HG03342 (cell line): Measurements from ENCODE around the gene CIC.
A peak's percentile ranks its signal among the peaks of the same experiment; 100 is the strongest.

Experiments used
- ATAC-seq: cut with Tn5 transposase; IDR thresholded peaks from one replicate; pipeline ENCODE4 v1.9.1; 2021; ENCODE audit warnings: mild to moderate bottlenecking, moderate library complexity; ENCODE audit not compliant: unreplicated experiment

Gene CIC

DNA sequence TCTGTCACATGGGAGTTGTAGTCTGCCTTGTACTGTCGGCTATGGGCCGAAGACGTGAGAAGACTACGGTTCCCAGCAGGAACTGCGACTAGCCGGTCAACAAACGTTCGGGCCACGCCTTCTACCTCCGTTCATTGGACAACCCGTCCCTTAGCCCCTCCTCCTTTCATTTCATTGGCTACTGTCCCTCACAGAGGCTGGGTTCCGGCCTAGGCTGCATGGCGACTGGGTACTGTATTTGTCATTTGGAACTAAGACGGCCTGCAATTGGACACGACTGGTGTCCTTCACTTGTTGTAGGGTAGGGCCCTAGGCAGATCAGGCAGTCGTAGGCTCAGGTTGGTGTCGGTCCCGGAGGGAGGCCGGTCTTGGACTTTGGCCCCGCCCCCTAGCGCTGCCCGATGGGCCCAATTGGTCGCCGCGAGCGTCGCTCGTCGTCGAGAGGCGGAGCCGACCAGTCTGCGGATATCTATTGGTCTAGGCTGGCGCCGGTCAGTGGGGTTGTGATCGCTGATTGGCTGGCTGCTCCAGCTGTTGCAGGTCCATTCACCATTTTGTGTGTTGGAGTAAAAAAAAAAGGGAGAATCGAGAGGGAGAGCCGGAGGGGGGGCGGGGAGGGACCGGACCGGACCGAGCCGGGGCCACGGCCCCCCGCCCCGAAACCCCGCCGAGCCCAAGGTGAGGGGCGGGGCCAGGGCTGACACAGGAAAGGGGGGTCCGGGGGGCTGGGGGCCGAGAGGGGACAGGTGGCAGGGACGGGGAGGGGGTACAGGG is at the start of gene CIC:
Gene CIC (plus strand): TSS at position 549 of the 774 bp plus-strand sequence. CDS start 2,532 bp downstream, outside the sequence.
- ATAC-seq: peak; percentile 78

DNA sequence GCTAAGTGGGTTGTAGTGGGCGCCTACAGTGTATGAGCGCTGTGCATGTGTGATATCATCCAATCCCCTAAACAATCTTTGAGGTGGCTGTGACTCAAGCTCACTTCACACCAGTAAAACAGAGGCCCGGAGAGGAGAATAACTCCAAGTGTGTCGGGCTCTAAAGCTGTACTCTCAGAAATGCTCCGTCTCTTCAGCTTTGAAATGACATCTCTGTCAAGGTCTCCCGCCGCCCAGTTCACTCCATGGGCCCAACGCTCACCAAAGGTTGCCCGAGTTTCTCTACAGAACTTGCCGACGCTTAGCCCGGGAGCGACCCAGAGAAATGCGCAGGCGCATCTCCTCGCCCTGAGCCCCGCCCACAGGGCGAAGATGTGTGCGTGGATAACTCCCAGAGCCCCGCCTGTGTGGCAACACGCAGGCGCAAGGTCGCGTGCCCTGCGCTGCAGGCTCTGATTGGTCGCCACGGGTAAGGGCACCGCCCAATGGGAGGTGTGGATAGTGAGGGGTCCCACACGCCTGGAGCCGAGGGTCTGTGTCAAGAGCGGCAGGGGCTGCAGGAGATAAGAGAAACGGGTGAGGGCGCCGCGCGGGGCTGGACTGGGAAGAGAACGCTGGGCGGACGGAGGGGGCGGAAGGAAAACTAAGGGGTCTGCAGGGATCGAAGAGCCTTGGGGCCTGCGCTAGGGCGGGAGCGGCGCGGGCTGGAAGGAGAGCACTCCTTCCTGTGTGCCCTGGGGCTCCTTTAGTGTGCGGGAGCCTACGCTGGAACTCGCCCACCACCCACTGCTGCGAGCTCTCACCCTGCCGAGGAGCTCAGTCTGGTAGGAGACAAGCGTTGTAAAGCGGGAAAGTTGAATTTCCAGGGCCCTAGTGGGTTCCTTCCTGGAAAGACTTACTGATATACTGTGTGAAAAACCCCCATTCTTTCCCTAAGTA is 49.0 kb upstream of the CIC start, which contains the start of gene ZNF526:
Gene ZNF526 (plus strand): TSS at position 501 of the 939 bp plus-strand sequence. CDS start 4,092 bp downstream, outside the sequence.
- peak; percentile 69 for ATAC-seq

DNA sequence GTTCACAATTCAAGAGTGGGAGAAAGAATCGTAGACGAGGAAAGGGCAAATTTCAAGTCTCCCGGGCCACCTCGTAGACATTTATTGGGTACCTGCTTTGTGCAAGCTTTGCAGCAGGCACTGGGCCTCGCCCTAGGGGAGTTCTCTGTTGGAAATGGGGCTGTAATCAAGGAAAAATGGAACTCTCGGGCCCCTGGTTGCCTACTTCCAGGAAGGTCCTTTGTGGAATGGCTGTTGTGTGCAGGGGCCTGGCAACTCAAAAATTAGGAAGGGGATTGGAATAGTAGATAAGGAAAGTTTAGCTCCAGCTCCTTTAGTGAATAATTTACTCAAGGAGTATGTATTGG is 48.3 kb upstream of the CIC start:
- no peak for ATAC-seq

DNA sequence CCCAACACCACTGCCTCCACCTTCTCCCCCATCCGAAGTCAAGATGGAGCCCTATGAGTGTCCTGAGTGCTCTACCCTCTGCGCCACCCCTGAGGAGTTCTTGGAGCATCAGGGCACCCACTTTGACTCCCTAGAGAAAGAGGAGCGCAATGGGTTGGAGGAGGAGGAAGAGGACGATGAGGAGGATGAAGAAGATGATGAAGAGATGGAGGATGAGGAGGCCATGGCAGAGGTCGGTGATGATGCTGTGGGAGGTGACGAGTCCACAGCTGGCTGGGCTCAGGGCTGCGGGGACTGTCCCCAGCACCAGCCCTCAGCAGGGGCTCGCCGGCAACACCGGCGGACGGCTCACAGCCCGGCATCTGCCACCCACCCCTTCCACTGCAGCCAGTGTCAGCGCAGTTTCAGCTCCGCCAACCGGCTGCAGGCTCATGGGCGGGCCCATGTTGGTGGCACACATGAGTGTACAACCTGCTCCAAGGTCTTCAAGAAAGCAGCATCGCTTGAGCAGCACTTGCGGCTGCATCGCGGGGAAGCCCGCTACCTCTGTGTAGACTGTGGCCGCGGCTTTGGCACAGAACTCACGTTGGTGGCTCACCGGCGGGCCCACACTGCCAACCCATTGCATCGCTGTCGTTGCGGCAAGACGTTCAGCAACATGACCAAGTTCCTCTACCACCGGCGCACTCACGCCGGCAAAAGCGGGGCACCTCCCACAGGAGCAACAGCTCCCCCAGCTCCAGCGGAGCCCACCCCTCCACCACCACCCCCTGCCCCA is 43.9 kb upstream of the CIC start:
- no peak for ATAC-seq

DNA sequence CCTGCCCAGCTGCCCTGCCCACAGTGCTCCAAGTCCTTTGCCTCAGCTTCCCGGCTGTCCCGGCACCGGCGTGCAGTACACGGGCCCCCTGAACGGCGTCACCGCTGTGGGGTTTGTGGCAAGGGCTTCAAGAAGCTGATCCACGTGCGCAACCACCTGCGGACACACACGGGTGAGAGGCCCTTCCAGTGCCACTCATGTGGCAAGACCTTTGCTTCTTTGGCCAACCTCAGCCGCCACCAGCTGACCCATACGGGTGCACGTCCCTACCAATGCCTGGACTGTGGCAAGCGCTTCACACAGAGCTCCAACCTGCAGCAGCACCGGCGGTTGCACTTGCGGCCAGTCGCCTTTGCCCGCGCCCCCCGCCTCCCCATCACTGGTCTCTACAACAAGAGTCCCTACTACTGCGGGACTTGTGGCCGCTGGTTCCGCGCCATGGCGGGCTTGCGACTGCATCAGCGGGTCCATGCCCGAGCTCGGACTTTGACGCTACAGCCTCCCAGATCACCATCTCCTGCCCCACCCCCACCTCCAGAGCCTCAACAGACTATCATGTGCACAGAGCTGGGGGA is 43.2 kb upstream of the CIC start:
- no peak for ATAC-seq

DNA sequence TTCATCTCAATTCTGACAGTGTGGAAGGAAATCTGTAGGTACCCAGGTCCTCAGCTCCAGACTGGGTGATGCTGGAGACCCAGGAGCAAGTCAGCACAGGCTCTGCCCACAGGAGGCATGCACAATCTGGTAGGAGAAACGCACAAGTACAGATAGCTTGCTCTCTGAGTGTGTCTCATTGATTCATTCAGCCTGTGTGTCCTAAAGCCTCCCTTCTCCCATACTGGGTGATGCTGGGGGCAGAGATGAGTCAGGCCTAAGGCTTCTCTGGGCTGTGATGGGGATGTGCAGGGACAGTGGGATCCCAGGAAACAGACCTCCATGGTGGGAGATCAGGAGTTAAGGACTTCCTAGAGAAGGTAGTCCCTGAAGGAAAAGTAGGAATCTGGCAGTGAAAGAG is 42.2 kb upstream of the CIC start:
- no peak for ATAC-seq

DNA sequence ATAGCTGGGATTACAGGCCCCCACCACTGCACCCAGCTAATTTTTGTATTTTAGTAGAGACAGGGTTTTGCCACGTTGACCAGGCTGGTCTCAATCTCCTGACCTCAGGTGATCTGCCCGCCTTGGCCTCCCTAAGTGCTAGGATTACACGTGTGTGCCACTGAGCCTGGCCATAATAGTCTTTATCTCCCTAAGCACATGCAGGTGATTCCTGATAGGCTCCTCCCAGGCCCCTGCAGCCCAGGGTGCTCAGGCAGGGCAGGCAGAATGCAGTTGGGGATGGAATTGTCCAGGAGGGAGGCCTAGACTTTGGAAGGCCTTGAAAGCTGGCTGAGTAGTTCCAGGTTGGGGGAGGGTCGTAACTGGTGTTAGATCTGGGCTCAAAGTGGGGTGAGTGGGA is 40.4 kb upstream of the CIC start:
- no peak for ATAC-seq

DNA sequence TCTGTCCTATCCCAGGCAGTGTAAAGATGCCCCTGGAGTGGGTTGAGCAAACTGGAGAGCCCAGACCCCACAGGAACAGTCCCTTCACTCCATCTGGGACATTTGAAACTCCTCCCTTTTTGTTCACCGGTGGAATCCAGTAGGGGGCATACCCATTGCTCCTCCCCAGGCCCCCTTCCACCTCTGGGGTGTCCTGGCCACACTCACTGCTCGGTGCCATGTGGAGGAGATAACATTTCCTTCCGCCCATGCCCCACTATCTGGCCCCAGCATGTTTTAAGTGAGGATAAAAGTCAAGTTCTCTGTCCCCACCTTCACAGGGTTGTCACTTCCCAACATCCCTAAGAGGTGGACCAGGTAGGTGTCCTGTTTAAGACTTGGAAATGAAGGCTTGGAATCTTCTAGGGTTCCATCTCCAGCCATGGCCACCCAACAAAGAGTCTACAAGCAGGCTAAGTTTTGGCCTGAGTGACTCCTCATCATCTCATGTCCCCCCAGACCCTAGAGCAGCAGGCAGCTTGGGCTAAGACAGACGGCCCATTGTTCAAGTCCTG is 39.7 kb upstream of the CIC start:
- ATAC-seq: no peak

DNA sequence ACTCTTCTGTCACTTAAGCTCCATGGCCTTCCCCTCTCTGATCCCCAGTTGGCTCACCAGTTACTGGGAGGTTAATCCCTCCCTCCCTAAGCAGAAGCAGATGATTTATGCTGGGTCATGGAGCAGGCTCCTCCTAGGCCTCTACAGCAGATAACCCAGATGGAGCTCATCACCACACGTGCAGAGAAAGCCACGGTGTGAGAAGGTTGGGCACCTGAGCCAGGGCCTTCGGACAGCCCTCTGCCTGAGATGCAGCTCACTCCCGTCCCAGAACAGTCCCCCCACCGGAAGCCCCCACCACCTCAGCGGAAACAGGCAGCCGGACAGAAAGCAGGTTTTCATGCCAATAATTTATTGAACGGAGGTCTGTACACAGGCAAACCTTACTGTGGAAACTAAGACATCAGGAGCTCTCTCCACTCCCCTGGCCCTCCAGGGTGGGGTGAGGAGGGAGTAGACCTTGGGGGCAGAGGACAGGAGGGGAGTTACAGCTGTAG is 39.1 kb upstream of the CIC start:
- no peak for ATAC-seq

DNA sequence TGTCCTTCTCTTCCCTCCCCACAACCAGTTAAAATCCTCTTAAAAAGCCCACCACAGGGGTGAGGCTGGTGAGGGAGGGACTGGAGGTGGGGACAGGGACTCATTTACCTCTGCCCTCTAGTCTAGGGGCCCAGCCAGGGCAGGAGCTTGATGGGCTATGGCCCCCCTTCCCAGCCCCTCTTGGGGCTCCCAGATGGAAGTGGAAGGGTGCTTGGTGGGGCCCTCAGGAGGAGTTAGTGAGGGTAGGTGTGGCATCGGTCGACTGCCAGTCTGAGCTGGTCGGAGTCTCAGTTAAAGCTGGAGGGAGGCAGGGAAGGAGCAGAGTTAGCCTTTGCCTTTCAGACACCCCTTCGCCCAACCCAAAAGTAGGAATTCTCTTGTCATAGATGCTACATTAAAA is 38.5 kb upstream of the CIC start:
- ATAC-seq: no peak

DNA sequence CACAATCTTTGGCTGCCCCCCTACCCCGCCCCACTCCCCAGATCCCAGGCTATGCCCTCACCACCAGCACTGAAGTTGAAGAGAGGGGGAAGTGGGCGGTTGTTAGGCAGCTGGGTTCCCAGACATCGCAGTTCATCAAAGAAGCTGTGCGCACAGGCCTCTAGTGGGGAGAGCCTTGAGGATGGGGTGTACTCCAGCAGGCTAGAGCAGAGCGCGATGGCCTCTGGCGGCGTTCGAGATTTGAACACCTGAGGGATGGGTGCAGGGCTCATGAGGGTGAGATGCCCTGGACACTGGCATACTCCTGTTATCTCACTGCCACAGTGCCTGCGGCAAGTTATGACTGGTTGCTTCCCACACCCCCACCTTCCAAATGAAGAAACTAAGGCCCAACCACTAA is 36.6 kb upstream of the CIC start:
- no peak for ATAC-seq

DNA sequence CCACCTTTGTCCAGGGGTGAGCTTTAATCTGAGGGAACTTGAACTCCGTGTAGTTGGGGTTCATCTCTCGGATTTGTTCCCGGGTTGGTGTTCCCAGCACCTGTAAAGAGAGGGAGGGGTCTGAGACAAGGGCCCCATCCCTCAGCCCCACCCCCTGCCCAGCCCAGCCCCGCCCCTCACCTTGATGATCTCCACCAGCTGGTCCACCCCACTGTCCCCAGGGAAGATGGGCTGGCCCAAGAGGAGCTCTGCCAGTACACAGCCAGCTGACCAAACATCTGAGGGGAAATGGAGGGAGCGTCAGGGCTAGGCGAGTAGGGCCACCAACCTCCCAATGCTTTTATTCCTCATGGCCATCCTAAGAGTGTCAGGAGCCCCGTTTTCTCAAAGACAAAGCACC is 35.9 kb upstream of the CIC start:
- ATAC-seq: no peak

DNA sequence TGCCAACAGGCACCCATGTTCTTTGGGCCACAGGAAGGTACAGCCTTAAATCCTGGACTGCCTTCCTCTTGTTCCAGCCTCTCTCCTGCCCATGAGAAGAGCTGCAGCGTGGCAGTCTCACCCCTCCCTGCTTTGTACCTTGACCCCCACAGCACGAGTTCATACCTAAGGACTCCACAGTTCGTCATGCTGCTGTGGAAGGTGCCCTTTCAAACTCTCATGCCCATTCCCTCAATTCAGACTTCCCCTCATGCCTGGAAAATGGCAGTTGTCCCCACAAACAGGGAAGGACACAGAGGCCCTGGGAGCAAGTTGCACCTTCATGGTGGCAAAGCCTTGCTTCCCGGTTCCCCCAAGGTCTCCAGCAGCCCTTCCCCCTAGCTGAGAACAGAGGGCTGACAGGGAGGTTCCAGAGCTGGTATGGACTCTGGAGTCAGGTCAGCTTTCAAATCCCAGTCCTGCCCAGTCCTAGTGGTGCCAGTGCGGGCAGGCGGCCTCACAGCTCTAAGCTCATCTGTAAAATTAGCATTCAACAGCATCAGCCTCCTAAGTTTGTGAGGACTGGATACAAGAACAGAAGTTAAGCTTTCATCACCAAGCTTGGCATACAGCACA is 35.3 kb upstream of the CIC start:
- no peak for ATAC-seq

DNA sequence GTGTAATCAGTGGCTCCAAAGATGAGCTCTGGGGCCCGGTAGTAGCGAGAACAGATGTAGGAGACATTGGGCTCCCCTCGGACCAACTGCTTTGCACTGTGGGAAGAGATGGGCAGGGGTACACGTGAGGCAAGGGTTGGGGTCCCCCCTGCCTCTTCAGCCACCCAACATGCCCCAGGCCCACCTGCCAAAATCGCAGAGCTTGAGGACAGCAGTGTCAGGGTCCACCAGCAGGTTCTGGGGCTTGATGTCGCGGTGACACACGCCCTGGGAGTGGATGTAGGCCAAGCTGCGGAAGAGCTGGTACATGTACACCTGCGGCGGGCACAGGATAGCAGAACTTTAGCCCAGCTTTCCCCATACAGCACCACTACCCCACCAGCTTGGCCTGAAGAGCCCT is 34.7 kb upstream of the CIC start:
- ATAC-seq: no peak

DNA sequence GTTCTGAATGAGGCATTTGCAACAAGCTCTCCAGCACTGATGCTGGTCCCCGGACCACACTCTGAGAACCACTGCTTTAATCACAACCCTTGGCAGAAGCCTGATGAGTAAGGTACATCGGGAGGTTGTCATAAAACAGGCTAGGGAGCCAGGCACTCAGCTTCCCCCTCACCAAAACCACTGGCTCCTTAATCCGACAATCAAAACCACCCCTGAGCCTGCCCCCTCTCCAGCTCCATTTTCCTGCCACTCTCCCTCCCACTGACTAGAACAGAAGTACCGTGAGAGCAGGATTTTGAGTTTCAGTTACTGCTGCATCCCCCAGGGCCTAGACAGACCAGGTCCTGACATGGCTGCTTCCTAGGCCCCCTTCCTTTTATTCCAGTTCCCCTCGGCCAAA is 33.9 kb upstream of the CIC start:
- no peak for ATAC-seq

DNA sequence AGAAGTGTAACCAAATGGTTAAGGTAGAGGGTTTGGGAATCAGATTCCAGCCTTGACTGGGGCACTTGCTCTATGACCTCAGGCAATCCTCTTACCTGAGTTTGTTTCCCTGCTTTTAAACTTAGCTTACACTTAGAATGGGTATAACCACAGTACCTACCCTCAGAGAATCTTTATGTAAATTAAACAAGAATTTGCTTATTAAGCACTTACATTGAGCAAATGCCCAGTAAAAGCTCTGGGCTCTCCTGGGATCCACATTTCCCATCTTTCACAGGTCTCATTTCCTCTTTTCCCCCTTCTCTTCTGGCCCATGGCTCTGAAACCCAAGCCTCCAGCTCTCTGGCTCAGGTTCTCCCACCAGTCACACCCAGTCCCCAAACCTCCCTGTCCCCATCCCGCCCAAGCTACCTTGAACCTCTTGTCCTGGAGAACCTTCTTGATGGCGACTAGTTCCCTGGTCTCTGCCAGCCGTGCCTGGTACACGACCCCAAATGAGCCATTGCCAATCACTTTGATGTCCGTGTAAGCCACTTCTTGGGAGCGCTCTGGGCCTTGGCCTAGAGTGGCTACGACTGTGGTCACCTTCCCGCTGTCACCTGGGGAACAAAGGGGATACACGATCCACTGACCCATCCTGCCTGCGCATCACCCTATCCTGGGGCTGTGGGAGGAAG is 29.4 kb upstream of the CIC start:
- no peak for ATAC-seq

DNA sequence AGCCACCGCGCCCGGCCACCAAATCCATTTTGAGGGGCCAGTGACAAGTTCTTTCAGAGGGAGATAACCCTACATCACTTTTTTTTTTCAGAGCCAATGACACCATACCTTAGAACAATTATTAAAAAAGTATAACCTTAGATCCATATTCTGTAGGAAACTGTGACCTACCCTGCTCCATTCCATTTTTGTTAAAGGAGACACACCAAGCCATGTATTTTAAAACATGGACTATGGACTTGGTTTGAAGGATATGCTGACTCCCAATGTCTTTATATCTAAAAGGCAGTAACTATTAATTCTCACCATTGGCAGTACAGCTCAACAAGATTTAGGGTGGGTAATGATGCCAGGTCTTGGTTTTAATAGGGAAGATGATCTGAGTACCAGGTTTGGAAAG is 27.8 kb upstream of the CIC start:
- ATAC-seq: no peak

DNA sequence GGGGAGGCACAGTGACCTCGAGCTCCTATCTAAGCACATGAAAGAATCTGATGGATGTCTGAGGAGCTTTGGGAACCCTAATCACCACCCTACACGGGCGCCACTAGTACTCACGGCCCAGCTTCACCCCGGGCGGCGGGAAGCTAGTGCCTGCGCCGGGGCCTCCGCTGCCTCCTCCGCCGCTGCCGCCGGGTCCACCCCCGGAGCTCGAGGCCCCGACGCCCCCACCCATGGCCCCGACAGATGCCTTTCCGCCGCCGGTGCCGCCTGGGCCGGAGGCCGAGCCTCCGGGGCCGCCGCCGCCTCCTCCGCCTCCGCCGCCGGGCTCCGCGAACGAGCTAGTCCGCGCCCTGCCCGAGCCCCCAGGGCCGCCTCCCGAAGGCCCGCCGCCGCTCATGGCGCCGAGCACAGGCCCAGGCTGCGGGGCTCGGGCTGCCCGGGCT is 27.0 kb upstream of the CIC start:
- peak; percentile 3 for ATAC-seq
